Smooth muscle cell (in vitro differentiated cells): ENCODE data around the gene HJURP. TPM values are rescaled to one million over a fixed set of nuclear protein-coding genes. Genes with fewer than 3 reads are reported as not detected.

ENCODE experiments used
- DNase-seq: peaks from one replicate; lab custom pipeline; 2025; ENCODE audit not compliant: unreplicated experiment; lab: John Stamatoyannopoulos, UW
- H2AFZ ChIP-seq: fragments of 200-600 bp; sonication (generic); 2 replicates; pipeline ENCODE4 v1.6.0; 2016; ENCODE audit warnings: antibody characterized with exemption, low read depth, mild to moderate bottlenecking
- H3F3A ChIP-seq: fragments of 200-600 bp; sonication (generic); 2 replicates; pipeline ENCODE4 v1.6.0; 2017; ENCODE audit warnings: antibody characterized with exemption, low read depth
- H3K27ac ChIP-seq: fragments of 200-600 bp; sonication (generic); 2 replicates; pipeline ENCODE4 v1.5.1; 2016; ENCODE audit warnings: low read depth, mild to moderate bottlenecking
- H3K27me3 ChIP-seq: fragments of 200-600 bp; sonication (generic); 2 replicates; pipeline ENCODE4 v1.6.1; 2016; ENCODE audit warnings: low read depth, mild to moderate bottlenecking
- H3K36me3 ChIP-seq: fragments of 200-600 bp; sonication (generic); 2 replicates; pipeline ENCODE4 v1.5.1; 2016; ENCODE audit warnings: low read depth
- H3K4me1 ChIP-seq: fragments of 200-600 bp; sonication (generic); 2 replicates; pipeline ENCODE4 v1.5.1; 2016; ENCODE audit warnings: low read depth
- H3K4me2 ChIP-seq: fragments of 200-600 bp; sonication (generic); 2 replicates; pipeline ENCODE4 v1.6.0; 2016; ENCODE audit warnings: mild to moderate bottlenecking
- H3K4me3 ChIP-seq: fragments of 200-600 bp; sonication (generic); 2 replicates; pipeline ENCODE4 v1.5.1; 2016; ENCODE audit warnings: mild to moderate bottlenecking
- H3K79me2 ChIP-seq: fragments of 200-600 bp; sonication (generic); 2 replicates; pipeline ENCODE4 v1.6.0; 2016; ENCODE audit warnings: low read depth, mild to moderate bottlenecking
- H3K9ac ChIP-seq: fragments of 200-600 bp; sonication (generic); 2 replicates; pipeline ENCODE4 v1.6.0; 2016; ENCODE audit warnings: low read depth
- H3K9me3 ChIP-seq: fragments of 200-600 bp; sonication (generic); replicated peaks from 2 replicates; pipeline ENCODE4 v1.5.1; 2016; ENCODE audit warnings: low read depth
- H4K20me1 ChIP-seq: fragments of 200-600 bp; sonication (generic); 2 replicates; pipeline ENCODE4 v1.6.0; 2016; ENCODE audit warnings: low read depth
- CTCF ChIP-seq: fragments of 200-600 bp; sonication (generic); IDR thresholded peaks from 2 replicates; pipeline ENCODE4 v1.5.1; 2017; ENCODE audit warnings: borderline replicate concordance, mild to moderate bottlenecking, antibody characterized with exemption; ENCODE audit not compliant: insufficient read depth, poor library complexity, severe bottlenecking
- WGBS: methylation state at CpG from one replicate; pipeline ENCODE4 v1.1.7; 2016; ENCODE audit warnings: low lambda C conversion rate; 5-methylcytosine and 5-hydroxymethylcytosine counted together
- polyA plus RNA-seq: library from polyadenylated mRNA; unstranded; fragments of >200 nt; fragmentation: Nextera tagmentation; extraction: Ambion mirVana; gene quantifications from 2 replicates; pipeline ENCODE4 v1.2.1, GENCODE V29; 2016
- total RNA-seq: library from RNA; depleted of rRNA; stranded (reverse); fragments of >200 nt; gene quantifications from 2 replicates; pipeline ENCODE4 v1.2.3, GENCODE V29; 2014

The HJURP gene
- total and polyA plus RNA-seq, 2 experiments from 2014 or later, result 7.9 to 19.5 TPM

DNA sequence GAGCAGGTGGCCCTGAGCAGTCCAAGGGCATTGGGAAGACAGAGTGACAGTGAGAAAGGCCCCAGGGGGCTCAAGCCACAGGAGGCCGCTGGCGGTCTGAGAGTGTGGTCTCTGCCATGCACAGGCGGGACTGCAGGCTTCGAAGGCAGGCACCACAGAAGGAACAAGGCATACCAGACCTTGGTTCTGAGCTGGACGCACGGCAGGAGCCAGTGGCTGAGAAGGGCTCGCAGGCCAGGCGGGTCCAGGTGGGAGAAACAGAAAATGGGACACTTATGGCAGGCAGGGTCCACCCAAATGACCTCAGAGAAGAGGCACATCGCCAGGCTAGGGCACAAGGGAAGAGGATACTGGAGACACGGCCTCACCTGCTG is 14.9 kb downstream of the HJURP start:
- H3F3A ChIP-seq, result no peaks in the 10 kb centered on the region
- no peak overlapping the region for H3K4me2 ChIP-seq
- no peak overlapping the region for H3K4me3 ChIP-seq
- no peak overlapping the region for H3K9ac ChIP-seq
- no peaks in the 10 kb centered on the region for H3K27me3 ChIP-seq
- H3K79me2 ChIP-seq, result no peaks in the 10 kb centered on the region
- WGBS, result over 99% methylated on average over 10 of the region's 10 CpGs
- H3K27ac ChIP-seq, result no peak overlapping the region
- no peak overlapping the region for H2AFZ ChIP-seq
- H4K20me1 ChIP-seq, result no peaks in the 10 kb centered on the region
- no peaks in the 10 kb centered on the region for H3K4me1 ChIP-seq
- no peak for DNase-seq
- no peaks in the 10 kb centered on the region for H3K9me3 ChIP-seq
- no peaks in the 10 kb centered on the region for H3K36me3 ChIP-seq
- TF ChIP-seq CTCF, result no peak

DNA sequence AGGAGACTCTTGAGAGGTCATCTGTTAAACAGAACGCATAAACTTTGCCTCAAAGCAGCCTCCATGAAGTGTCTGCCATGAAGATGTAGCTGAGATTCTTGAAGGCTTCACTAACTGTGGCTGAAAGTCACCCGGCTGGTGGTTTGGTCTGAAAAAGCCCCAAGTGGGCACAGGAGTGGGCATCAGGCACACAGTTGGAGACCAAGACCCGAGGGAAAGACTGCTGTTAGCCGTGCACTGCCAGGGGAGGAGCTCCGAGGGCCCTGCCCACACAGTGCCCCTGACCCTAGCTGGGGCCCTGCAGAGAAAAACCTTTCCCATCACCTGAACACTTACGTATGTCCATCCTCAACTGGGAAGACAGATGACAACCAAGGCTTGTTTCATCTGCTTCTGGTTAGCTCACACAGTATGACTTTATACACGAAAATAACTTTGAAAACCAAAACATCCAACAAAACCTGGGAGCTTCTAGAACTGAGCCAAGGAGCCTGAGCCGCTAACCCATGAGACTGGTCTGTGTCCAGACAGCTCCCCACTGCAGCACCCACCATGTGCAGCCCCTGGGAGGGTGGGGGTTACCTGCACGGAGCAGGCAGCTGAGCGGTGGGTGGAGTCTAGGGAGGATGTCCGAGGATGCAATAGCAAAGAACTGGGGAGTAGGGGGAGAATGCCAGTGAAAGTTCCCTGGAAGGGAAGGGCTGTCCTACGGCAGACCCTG is 15.4 kb downstream of the HJURP start:
- 94% methylated on average over 12 of the region's 12 CpGs for WGBS
- no peak overlapping the region for H3K27ac ChIP-seq
- no peaks in the 10 kb centered on the region for H3F3A ChIP-seq
- H3K4me2 ChIP-seq, result no peak overlapping the region
- H3K9ac ChIP-seq, result no peak overlapping the region
- H2AFZ ChIP-seq, result no peak overlapping the region
- H3K79me2 ChIP-seq, result no peaks in the 10 kb centered on the region
- H3K36me3 ChIP-seq, result no peaks in the 10 kb centered on the region
- no peak for DNase-seq
- no peaks in the 10 kb centered on the region for H4K20me1 ChIP-seq
- TF ChIP-seq CTCF, result no peak
- no peaks in the 10 kb centered on the region for H3K27me3 ChIP-seq
- H3K9me3 ChIP-seq, result no peaks in the 10 kb centered on the region
- no peaks in the 10 kb centered on the region for H3K4me1 ChIP-seq
- H3K4me3 ChIP-seq, result no peak overlapping the region

DNA sequence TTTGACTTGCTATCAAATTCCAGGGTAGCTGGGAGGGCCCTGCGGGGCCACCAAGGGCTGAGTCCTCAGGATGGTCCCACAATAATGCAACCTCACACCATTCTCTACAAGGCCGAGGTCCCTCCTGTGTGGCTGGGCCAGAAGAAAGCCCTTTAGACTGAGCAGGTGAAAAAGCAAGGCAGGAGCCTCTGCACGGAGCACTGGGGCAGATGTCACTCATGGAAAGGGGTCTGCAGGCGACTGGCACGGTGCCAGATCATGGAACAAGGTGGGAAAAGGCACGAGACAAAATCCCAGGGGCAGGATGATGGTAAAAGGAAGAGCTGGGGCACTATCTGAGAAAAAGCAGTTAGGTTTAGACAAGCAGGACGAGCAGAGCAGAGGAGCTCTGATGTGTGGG is 16.1 kb downstream of the HJURP start:
- Histone ChIP-seq H2AFZ (no peak overlapping the region), H3K27ac (no peak overlapping the region), H3K27me3 (no peaks in the 10 kb centered on the region), H3K36me3 (no peaks in the 10 kb centered on the region), H4K20me1 (no peaks in the 10 kb centered on the region), H3K9ac (no peak overlapping the region), H3K4me2 (no peak overlapping the region), H3F3A (no peaks in the 10 kb centered on the region), H3K79me2 (no peaks in the 10 kb centered on the region), H3K4me3 (no peak overlapping the region), H3K9me3 (no peaks in the 10 kb centered on the region), H3K4me1 (peaks cover under 1% of the 10 kb centered on the region)
- TF ChIP-seq CTCF, result no peak
- no peak for DNase-seq
- WGBS, result 96% methylated on average over 7 of the region's 7 CpGs

- no peak overlapping the region for H3K27ac ChIP-seq
- no peaks in the 10 kb centered on the region for H4K20me1 ChIP-seq
- no peaks in the 10 kb centered on the region for H3K9me3 ChIP-seq
- no peak for DNase-seq
- H3K4me2 ChIP-seq, result no peak overlapping the region
- H2AFZ ChIP-seq, result no peak overlapping the region
- H3K27me3 ChIP-seq, result no peaks in the 10 kb centered on the region
- H3K79me2 ChIP-seq, result no peaks in the 10 kb centered on the region
- no peaks in the 10 kb centered on the region for H3K36me3 ChIP-seq
- 91% methylated on average over 9 of the region's 9 CpGs for WGBS
- H3K4me3 ChIP-seq, result no peak overlapping the region
- H3K9ac ChIP-seq, result no peak overlapping the region
- no peak for TF ChIP-seq CTCF
- H3F3A ChIP-seq, result no peaks in the 10 kb centered on the region
- H3K4me1 ChIP-seq, result peaks cover 5% of the 10 kb centered on the region
Measured at GRCh38 chr2:233837694-233838229, 16.6 kb downstream of the HJURP start.
